ENCODE results near the gene MEAF6. TPM values are rescaled to one million over a fixed set of nuclear protein-coding genes. Genes with fewer than 3 reads are reported as not detected.

The MEAF6 gene
- total RNA-seq, 1 experiment from 2014 or later, result 98.8 TPM

GRCh38 chr1:37474697-37475379, 39.7 kb downstream of the MEAF6 start:
- peak; percentile 39 for DNase-seq (ENCODE audit: low read depth)

GRCh38 chr1:37474046-37474696, 40.4 kb downstream of the MEAF6 start, which contains the start of gene ZC3H12A:
ZC3H12A (plus strand) TSS chr1:37474580; CDS start chr1:37475497, 917 bp downstream.
- DNase-seq (ENCODE audit: low read depth), result peak; percentile 97

- peak; percentile 58 for DNase-seq (ENCODE audit: low read depth)
Measured at GRCh38 chr1:37473431-37474045, 41.0 kb downstream of the MEAF6 start.

GRCh38 chr1:37472994-37473393, 41.6 kb downstream of the MEAF6 start:
- DNase-seq (ENCODE audit: low read depth), result no peak

GRCh38 chr1:37472281-37472680, 42.3 kb downstream of the MEAF6 start:
- peak; percentile 57 for DNase-seq (ENCODE audit: low read depth)

GRCh38 chr1:37471345-37472231, 43.0 kb downstream of the MEAF6 start:
- peak; percentile 98 for DNase-seq (ENCODE audit: low read depth)

GRCh38 chr1:37469386-37469785, 45.2 kb downstream of the MEAF6 start:
- no peak for DNase-seq (ENCODE audit: low read depth)

GRCh38 chr1:37468037-37468436, 46.5 kb downstream of the MEAF6 start:
- no peak for DNase-seq (ENCODE audit: low read depth)

GRCh38 chr1:37465593-37466517, 48.7 kb downstream of the MEAF6 start:
- DNase-seq (ENCODE audit: low read depth), result no peak

- no peak for DNase-seq (ENCODE audit: low read depth)
Measured at GRCh38 chr1:37464443-37464842, 50.1 kb downstream of the MEAF6 start.

GRCh38 chr1:37461698-37462436, 52.7 kb downstream of the MEAF6 start:
- DNase-seq (ENCODE audit: low read depth), result no peak

GRCh38 chr1:37458551-37458950, 56.0 kb downstream of the MEAF6 start:
- no peak for DNase-seq (ENCODE audit: low read depth)

GRCh38 chr1:37456614-37457013, 58.0 kb downstream of the MEAF6 start:
- no peak for DNase-seq (ENCODE audit: low read depth)

- no peak for DNase-seq (ENCODE audit: low read depth)
Measured at GRCh38 chr1:37455516-37455915, 59.0 kb downstream of the MEAF6 start.

GRCh38 chr1:37453647-37454046, 60.9 kb downstream of the MEAF6 start:
- DNase-seq (ENCODE audit: low read depth), result no peak

GRCh38 chr1:37452416-37452815, 62.1 kb downstream of the MEAF6 start:
- no peak for DNase-seq (ENCODE audit: low read depth)

- peak; percentile 34 for DNase-seq (ENCODE audit: low read depth)
Measured at GRCh38 chr1:37449936-37450335, 64.6 kb downstream of the MEAF6 start.

- no peak for DNase-seq (ENCODE audit: low read depth)
Measured at GRCh38 chr1:37448691-37449417, 65.7 kb downstream of the MEAF6 start.

GRCh38 chr1:37448185-37448584, 66.4 kb downstream of the MEAF6 start:
- no peak for DNase-seq (ENCODE audit: low read depth)

All from Daoy (cell line).